ENCODE results near the gene PAK6. TPM values are rescaled to one million over a fixed set of nuclear protein-coding genes. Genes with fewer than 3 reads are reported as not detected.

PAK6 gene
- total and polyA plus RNA-seq, 9 of the 15 experiments (the other 6 are each of a cell fraction or from before 2014, with no cell fraction given), result 0.03 to 0.74 (median 0.16) TPM; not detected in 2

GRCh38 chr15:40310001-40310959, 71.4 kb downstream of the PAK6 start (continued):
- TF ChIP-seq MGA (IDR thresholded peaks at IDR 0.05) (no peak), ZBTB17 (CRISPR knock-in tag; IDR thresholded peaks at IDR 0.05) (no peak)
- TF ChIP-seq, protein P1, sequence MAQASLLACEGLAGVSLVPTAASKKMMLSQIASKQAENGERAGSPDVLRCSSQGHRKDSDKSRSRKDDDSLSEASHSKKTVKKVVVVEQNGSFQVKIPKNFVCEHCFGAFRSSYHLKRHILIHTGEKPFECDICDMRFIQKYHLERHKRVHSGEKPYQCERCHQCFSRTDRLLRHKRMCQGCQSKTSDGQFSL (CRISPR knock-in tag; IDR thresholded peaks at IDR 0.05), result no peak
- TF ChIP-seq, protein P1 (tag; IDR thresholded peaks at IDR 0.05), result no peak

Data from K562 (cell line).